Aortic smooth muscle cell (primary cell): ENCODE data around the gene CIB1. TPM values are rescaled to one million over a fixed set of nuclear protein-coding genes. Genes with fewer than 3 reads are reported as not detected.

Experiments
- total RNA-seq: library from RNA; depleted of rRNA; stranded (reverse); fragments of >200 nt; gene quantifications from 2 replicates; pipeline ENCODE4 v1.2.3, GENCODE V29; 2014

Gene CIB1
- 51.5 and 69.9 TPM in 2 replicates for total RNA-seq

DNA sequence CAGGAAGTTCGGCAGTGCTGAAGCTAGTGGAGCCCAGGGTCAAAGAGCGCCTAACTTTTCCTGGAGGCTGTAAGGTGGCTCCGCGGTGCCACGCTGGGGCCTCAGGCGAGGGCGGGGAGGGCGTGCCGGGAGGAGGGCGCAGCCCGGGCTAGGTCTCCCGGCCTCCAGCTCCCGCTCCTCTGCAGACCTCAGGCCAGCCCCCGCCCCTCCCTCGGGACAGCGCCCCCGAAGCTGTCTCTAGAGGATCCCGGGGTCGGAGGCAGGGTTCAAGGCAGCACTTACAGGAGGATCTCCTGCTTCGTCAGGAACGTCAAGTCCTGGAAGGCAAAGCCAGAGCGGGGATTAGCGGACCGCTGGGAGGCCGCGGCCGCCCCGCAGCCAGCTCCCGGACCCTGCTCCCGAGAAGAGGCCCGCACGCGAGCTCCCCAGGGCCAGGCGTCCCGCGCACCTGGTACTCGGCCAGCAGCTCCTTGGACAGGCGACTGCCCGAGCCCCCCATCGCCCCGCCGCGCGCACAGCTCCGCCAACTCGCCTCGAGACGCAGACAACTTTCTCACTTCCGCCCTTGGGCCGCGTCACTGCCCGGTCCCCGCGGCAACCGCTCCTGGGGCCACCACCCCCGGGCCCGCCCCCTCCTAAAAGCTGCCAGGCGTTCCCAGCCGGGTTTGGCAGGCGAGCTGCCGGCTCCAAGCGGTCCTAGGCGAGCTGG is at the start of gene CIB1:
CIB1 (minus strand) TSS at position 555 of the 709 bp plus-strand sequence; CDS start at position 499, 56 bp downstream.

DNA sequence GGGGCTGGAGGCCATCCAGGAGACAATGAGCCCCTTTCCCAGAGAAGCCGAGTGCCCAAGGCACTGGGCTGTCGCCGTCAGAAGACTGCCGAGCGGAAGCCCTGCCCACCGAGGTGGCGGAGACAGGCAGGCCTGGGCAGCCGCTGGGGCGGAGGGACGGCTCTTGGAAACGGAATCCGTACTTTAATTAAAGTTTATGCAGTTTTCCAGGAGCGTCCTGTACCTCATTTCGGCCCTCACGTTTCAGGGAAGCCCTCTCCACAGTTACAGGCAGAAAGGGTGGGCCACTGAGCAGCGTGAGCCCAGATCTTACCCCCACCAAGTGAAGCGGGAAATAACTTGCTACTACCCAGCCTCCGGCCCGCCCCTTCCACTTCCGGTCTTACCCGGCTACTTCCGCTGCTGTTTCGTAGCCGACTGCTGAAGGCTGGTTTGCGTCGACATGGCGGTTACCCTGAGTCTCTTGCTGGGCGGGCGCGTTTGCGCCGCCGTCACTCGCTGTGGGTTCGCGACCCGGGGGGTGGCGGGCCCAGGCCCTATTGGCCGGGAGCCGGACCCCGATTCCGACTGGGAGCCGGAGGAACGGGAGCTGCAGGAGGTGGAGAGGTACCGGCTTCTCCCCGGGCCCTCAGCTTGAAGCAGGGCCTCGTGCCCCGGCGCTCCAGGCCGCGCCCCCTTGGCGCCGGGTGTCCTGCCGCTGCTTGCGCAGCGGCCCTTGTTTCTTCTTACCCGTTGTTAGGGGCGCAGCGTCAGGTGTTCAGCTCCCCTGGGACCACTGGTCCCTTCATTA is 31.7 kb upstream of the CIB1 start, which contains the start of gene NGRN:
NGRN (plus strand) TSS at position 402 of the 790 bp plus-strand sequence; CDS start at position 443, 41 bp downstream.

DNA sequence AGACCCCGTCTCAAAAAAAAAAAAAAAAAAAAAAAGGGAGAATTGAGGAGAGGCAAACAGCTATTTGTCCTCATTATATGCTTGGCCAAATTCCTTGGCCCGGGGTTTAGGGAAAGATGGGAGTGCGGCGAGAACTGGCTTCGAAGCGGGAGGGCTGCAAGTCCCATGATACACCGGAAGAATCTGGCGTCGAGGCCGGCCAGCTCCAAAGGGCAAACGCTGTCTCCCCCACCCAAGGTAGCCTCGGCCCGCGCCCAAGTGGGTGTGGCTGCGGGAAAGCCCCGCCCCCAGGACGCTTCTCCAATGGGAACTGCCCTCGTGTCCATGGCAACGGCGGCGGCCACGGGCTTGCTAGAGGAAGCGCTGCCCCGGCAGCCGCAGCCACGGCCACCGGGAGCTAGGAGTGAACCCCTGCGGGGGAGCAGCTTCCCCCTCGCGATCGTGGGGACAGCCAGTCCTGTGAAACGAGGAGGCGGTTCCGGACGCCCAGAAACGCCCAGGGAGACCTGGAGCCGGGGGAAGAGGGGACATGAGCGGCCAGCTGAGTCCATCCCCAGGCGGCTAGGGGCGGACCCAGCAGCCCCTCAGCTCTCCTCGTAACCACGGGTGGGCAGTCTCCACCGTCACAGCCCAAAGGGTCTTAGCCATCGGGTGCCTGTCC is 15.6 kb upstream of the CIB1 start, which contains the start of gene TTLL13:
TTLL13 (plus strand) TSS at position 354 of the 661 bp plus-strand sequence. CDS start 1,075 bp downstream, outside the sequence.

DNA sequence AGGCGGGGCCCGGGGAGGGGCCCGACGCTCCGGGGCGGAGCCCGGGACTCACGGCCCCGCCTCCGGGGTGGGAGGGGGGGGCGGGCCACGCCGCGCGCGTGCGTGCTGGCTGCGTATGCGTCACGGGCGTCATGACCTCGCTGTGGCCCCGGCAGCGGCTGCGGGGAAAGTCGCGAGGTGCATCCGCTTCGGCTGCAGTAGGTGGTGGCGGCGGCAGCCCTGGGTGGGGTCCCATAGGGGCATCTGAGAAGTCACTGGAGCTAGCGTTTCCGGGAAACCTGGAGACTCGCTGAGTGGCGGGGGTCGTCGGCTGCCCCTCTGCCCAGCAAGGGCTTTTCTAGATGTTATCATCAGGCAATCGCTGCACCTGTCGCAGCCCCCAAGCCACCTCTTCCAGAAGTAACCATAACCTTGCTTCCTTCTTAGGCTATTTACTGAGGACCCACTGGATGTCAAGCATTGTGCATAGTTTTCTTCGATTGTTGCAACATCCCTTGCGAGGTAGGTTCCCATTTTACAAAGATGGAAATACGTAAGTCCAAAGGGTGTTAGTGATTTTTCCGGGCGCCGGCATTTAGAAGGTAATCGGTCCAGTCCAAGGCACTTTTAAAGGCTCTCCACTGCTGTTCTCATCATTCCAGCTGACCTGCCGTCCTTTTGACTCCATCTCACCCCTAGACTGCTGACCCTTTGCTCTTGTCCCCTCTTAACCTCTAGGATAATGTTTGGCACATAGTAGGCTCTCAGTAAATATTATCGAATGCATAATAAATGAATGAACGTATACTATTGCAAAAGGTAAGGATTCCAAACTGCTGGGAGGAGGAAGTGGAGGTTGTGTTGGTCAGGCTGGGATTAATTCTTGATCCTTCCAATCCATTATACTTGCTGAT is 601 bp upstream of the CIB1 start, which contains the start of gene GDPGP1:
GDPGP1 (plus strand) TSS at position 114 of the 893 bp plus-strand sequence. CDS start 6,700 bp downstream, outside the sequence.

DNA sequence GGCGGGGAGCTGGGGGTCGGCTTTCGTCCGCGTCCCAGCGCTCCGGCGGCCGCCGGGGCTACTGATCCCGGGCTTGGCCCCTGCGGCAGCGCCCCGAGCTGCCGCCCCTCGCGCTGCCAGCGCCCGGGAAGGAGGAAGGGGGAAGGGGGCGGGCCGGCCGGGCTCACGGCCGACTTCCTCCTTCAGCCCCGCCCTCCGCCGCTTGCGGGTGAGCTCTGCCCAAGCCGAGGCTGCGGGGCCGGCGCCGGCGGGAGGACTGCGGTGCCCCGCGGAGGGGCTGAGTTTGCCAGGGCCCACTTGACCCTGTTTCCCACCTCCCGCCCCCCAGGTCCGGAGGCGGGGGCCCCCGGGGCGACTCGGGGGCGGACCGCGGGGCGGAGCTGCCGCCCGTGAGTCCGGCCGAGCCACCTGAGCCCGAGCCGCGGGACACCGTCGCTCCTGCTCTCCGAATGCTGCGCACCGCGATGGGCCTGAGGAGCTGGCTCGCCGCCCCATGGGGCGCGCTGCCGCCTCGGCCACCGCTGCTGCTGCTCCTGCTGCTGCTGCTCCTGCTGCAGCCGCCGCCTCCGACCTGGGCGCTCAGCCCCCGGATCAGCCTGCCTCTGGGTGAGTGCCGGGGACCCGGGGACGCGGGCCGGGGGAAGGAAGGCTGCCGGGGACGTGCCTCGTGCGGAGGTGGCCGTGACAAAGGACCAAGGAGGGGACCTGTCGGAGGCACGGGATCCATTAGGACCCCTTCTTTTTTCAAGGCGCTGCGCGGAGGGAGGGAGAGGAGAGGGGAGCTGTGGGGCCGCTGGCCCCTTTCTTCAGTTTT is 32.4 kb downstream of the CIB1 start, which contains the start of gene SEMA4B:
SEMA4B (plus strand) TSS at position 201 of the 814 bp plus-strand sequence; CDS start at position 450, 249 bp downstream.

Other genes with a start within 250 kb of the CIB1 start
- gene ZNF710, start 232.6 kb downstream of the CIB1 start, total RNA-seq = 5.5 and 6.9 TPM in 2 replicates
- 40.4 and 50.1 TPM in 2 replicates for gene IDH2, start 131.5 kb downstream of the CIB1 start, total RNA-seq
- gene SEMA4B, start 32.6 kb downstream of the CIB1 start, total RNA-seq = 27.0 and 31.8 TPM in 2 replicates
- gene GDPGP1, start 268 bp upstream of the CIB1 start, total RNA-seq = 8.3 TPM in 2 replicates
- gene TTLL13, start 15.6 kb upstream of the CIB1 start, total RNA-seq = under 0.01 and 0.12 TPM in 2 replicates
- 67.0 and 68.5 TPM in 2 replicates for gene NGRN, start 31.7 kb upstream of the CIB1 start, total RNA-seq
- gene ZNF774, start 118.3 kb upstream of the CIB1 start, total RNA-seq = 1.8 and 2.8 TPM in 2 replicates
- gene IQGAP1, start 154.3 kb upstream of the CIB1 start, total RNA-seq = 280 and 385 TPM in 2 replicates